ENCODE results near the gene TP53I13. TPM values are rescaled to one million over a fixed set of nuclear protein-coding genes. Genes with fewer than 3 reads are reported as not detected.

The TP53I13 gene
- total and polyA plus RNA-seq, 11 donors = 23.8 to 93.0 (median 42.7) TPM

DNA sequence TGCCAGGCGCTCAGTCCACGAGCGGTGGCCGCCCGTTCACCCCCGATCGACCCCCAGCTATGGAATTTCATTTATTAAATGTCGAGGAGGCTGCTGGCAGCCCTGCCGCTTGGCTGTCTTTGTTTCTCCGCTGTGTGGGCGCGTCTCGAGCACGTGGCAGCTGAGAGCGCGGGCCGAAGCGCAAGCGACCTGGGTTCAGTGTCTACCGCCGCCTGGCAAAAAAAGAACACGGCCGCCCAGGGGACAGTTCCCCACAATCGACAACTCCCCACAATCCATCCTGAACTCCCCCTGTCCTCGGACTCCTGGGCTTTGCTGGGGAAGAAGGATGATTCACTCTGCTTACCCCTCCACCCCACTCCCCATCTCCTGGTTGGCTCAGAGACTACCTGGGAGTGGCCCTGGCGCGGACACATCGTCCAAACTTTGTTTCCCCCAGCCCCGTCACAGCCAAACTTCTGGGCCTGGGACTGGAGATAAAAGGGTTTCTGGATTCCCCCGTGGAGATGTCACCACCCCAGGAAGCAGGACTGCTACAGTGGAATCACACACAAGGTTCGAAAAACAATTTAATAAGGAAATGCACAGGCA, 22.7 kb downstream of the TP53I13 start:
- DNase-seq = peak in 4 of 5 donors; percentile 53 to 74 (median 64)
- no peaks in the 10 kb centered on the region for H3K27me3 ChIP-seq
- H3K9me3 ChIP-seq = no peaks in the 10 kb centered on the region
- no peaks in the 10 kb centered on the region for H3K36me3 ChIP-seq
- peaks cover 5 to 88% (median 68%) of the 10 kb centered on the region in 12 donors for H3K4me1 ChIP-seq
- peak overlapping the region in 10 of 12 donors; percentile 7 to 88 (median 65) for H3K4me3 ChIP-seq
- 4 to 8% (median 7%) methylated on average over 24 to 31 of the region's 31 CpGs for WGBS, 4 donors
- ATAC-seq = peak; percentile 0 to 14 (median 3)
- TF ChIP-seq POLR2A (IDR thresholded peaks at IDR 0.05) = no peak
- TF ChIP-seq, protein P1, sequence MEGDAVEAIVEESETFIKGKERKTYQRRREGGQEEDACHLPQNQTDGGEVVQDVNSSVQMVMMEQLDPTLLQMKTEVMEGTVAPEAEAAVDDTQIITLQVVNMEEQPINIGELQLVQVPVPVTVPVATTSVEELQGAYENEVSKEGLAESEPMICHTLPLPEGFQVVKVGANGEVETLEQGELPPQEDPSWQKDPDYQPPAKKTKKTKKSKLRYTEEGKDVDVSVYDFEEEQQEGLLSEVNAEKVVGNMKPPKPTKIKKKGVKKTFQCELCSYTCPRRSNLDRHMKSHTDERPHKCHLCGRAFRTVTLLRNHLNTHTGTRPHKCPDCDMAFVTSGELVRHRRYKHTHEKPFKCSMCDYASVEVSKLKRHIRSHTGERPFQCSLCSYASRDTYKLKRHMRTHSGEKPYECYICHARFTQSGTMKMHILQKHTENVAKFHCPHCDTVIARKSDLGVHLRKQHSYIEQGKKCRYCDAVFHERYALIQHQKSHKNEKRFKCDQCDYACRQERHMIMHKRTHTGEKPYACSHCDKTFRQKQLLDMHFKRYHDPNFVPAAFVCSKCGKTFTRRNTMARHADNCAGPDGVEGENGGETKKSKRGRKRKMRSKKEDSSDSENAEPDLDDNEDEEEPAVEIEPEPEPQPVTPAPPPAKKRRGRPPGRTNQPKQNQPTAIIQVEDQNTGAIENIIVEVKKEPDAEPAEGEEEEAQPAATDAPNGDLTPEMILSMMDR (IDR thresholded peaks at IDR 0.05) = no peak
- intact Hi-C loops (cut with DNase I) = no loop called here
- H3K27ac ChIP-seq = peak overlapping the region; percentile 48 to 95 (median 88)

DNA sequence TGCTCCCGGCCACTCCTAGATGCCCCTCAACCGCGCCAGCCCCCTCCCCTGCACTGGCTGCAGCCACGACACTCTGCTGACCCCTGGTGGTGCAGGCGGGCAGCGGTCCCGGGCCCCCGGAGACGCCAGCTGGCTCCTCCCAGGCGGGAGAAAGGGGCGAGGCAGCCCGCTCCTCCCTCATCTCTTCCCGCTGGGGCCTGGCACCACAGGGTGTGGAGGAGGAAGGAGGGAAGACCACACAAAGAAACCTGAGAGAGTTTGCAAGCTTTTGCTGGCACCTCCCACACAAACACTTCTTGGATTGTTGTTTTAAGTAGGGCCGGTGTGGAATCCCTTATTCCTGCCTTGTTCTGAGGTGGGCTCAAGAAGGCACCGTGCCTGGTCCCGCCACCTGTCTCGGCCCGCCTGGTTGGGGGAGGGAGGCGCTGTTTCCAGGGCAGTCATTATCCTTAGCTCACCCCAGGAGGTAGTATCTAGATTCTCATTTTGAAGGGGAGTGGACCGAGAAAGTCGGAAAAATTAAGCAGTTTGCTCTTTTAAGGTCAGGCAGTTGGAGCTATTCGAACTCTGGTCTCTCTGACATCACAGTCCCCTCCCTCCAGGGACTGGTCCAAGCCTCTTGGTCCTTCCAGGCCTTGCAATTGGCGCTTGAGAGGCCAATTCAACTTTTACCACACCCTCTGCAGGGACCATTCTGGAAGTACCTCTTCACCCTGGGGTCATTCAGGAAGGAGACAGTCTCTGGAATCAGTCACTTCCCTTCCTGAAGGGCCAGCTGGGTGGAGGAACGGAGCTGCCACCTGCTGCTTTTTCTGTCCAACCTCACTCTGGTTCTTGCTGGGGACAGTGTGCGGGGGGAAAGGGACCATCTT, 23.5 kb downstream of the TP53I13 start:
- Histone ChIP-seq H3K4me1 (peaks cover 5 to 88% (median 64%) of the 10 kb centered on the region in 12 donors), H3K4me3 (peak overlapping the region in 10 of 12 donors; percentile 7 to 88 (median 65)), H3K9me3 (no peaks in the 10 kb centered on the region), H3K27ac (peak overlapping the region; percentile 38 to 95 (median 88)), H3K27me3 (no peaks in the 10 kb centered on the region), H3K36me3 (no peaks in the 10 kb centered on the region)
- peak; percentile 88 to 94 (median 89) for DNase-seq
- ATAC-seq = peak; percentile 65 to 81 (median 70)
- WGBS, 4 donors = 11 to 12% (median 12%) methylated on average over 25 of the region's 25 CpGs
- TF ChIP-seq, protein P1 (IDR thresholded peaks at IDR 0.05) = peak; percentile 94 to 99 (median 98)
- TF ChIP-seq POLR2A (IDR thresholded peaks at IDR 0.05) = peak in 1 of 2 donors; percentile 14
- intact Hi-C loops (cut with DNase I) = loop anchor here in 1 of 10 donors (2.0 kb wide), 1 partner anchor 23 kb away; no protein-coding TSS in a partner anchor

DNA sequence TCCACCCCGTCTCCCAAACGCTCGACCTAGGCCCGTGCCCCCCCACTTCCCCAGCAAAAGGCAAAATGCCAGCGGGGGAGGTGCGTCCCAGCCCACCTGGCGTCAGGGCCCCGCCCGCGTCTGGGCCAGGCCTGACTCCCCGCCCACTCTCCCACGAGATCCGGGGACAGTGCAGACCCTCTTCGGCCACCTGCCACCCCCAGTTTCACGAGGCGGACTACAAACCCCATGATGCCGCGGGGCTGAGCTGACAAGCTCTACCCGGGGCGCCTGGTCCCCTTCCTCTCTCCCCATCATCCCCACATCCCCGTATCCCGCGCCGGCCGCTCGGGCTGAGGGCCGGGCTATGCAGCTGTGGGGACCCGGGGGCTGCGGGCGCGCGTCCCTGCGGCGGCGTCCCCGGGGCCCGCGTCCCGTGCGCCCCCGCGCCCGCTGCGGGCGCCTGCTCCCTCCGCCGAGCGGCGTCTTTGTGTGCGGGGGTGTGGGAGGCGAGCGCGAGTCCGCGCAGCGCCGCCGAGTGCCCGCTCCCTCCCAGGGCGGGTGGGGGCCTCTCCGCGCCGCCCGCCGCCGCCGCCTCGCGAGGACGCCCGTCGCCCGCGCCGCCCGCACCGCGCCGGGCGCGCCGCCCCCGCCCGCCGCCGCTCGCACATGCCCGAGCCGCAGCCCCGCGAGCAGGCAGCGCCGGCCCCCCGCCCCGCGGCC, 24.5 kb downstream of the TP53I13 start, which contains the start of gene ANKRD13B:
TSS of gene ANKRD13B (plus strand) at position 283 of the 702 bp plus-strand sequence. CDS start 490 bp downstream, outside the sequence.
- no peaks in the 10 kb centered on the region for H3K9me3 ChIP-seq
- peak within 1 kb of the TSS; percentile 38 to 95 (median 88) for H3K27ac ChIP-seq
- ATAC-seq (peak in 2 of 4 donors; percentile 0 to 4), DNase-seq (peak in 4 of 5 donors; percentile 65 to 81 (median 69))
- H3K4me3 ChIP-seq = peak within 1 kb of the TSS; percentile 59 to 88 (median 68)
- peaks cover 5 to 88% (median 56%) of the 10 kb centered on the region in 12 donors for H3K4me1 ChIP-seq
- H3K36me3 ChIP-seq = no peaks in the 10 kb centered on the region
- intact Hi-C loops (cut with DNase I) = loop anchor here in 1 of 10 donors (2.0 kb wide), 1 partner anchor 22 kb away; no protein-coding TSS in a partner anchor
- WGBS, 4 donors = 1 to 3% (median 1%) methylated on average over 13 to 96 of the region's 96 CpGs
- no peaks in the 10 kb centered on the region for H3K27me3 ChIP-seq
- no peak for TF ChIP-seq POLR2A (IDR thresholded peaks at IDR 0.05)
- TF ChIP-seq, protein P1 (IDR thresholded peaks at IDR 0.05) = no peak
